ENCODE measurements around the gene TPK1. TPM values are rescaled to one million over a fixed set of nuclear protein-coding genes. Genes with fewer than 3 reads are reported as not detected.
A peak's percentile ranks its signal among the peaks of the same experiment; 100 is the strongest.

The TPK1 gene
- total RNA-seq, 1 donor from 2014 or later: 1.7 TPM

- H3K27me3 ChIP-seq: no peaks in the 10 kb centered on the region
- no peak overlapping the region for H3K4me3 ChIP-seq
- no peaks in the 10 kb centered on the region for H3K36me3 ChIP-seq
- TF ChIP-seq POLR2AphosphoS5 (IDR thresholded peaks at IDR 0.05; ENCODE audit: insufficient read depth in 1 of 2, low read depth in 1 of 2): no peak
- TF ChIP-seq CTCF (IDR thresholded peaks at IDR 0.05): no peak
- TF ChIP-seq POLR2A (IDR thresholded peaks at IDR 0.05): no peak
- H3K9me3 ChIP-seq: no peaks in the 10 kb centered on the region
- DNase-seq (ENCODE audit: extremely low spot score in 2 of 2): no peak
- H3K4me1 ChIP-seq: peaks cover 7% of the 10 kb centered on the region
- intact Hi-C loops (cut with DNase I): no loop called here
- H3K27ac ChIP-seq: no peak overlapping the region
These were observed 5.6 kb downstream of the TPK1 start for GRCh38 chr7:144830024-144830785.

- H3K4me3 ChIP-seq: no peak overlapping the region
- H3K9me3 ChIP-seq: no peaks in the 10 kb centered on the region
- TF ChIP-seq POLR2A (IDR thresholded peaks at IDR 0.05): no peak
- no peak for TF ChIP-seq POLR2AphosphoS5 (IDR thresholded peaks at IDR 0.05; ENCODE audit: insufficient read depth in 1 of 2, low read depth in 1 of 2)
- no peaks in the 10 kb centered on the region for H3K4me1 ChIP-seq
- no peaks in the 10 kb centered on the region for H3K27me3 ChIP-seq
- H3K27ac ChIP-seq: no peak overlapping the region
- no peak for DNase-seq (ENCODE audit: extremely low spot score in 2 of 2)
- H3K36me3 ChIP-seq: no peaks in the 10 kb centered on the region
- intact Hi-C loops (cut with DNase I): no loop called here
These were observed 8.2 kb downstream of the TPK1 start for GRCh38 chr7:144827621-144828020.

GRCh38 chr7:144826208-144826607 is 9.6 kb downstream of the TPK1 start:
- H3K9me3 ChIP-seq: no peaks in the 10 kb centered on the region
- H3K27ac ChIP-seq: no peak overlapping the region
- intact Hi-C loops (cut with DNase I): no loop called here
- no peaks in the 10 kb centered on the region for H3K27me3 ChIP-seq
- no peak overlapping the region for H3K4me3 ChIP-seq
- no peak for DNase-seq (ENCODE audit: extremely low spot score in 2 of 2)
- no peaks in the 10 kb centered on the region for H3K36me3 ChIP-seq
- TF ChIP-seq CTCF (IDR thresholded peaks at IDR 0.05) (no peak), POLR2A (IDR thresholded peaks at IDR 0.05) (no peak), POLR2AphosphoS5 (IDR thresholded peaks at IDR 0.05; ENCODE audit: insufficient read depth in 1 of 2, low read depth in 1 of 2) (no peak)
- H3K4me1 ChIP-seq: no peaks in the 10 kb centered on the region

GRCh38 chr7:144824360-144824759 is 11.5 kb downstream of the TPK1 start:
- no peaks in the 10 kb centered on the region for H3K4me1 ChIP-seq
- H3K4me3 ChIP-seq: no peak overlapping the region
- H3K27ac ChIP-seq: no peak overlapping the region
- H3K36me3 ChIP-seq: no peaks in the 10 kb centered on the region
- no peaks in the 10 kb centered on the region for H3K27me3 ChIP-seq
- H3K9me3 ChIP-seq: no peaks in the 10 kb centered on the region
- intact Hi-C loops (cut with DNase I): no loop called here
- no peak for DNase-seq (ENCODE audit: extremely low spot score in 2 of 2)
- no peak for TF ChIP-seq CTCF (IDR thresholded peaks at IDR 0.05)
- TF ChIP-seq POLR2AphosphoS5 (IDR thresholded peaks at IDR 0.05; ENCODE audit: insufficient read depth in 1 of 2, low read depth in 1 of 2): peak in 1 of 2 donors; percentile 29

- TF ChIP-seq CTCF (IDR thresholded peaks at IDR 0.05): no peak
- TF ChIP-seq POLR2AphosphoS5 (IDR thresholded peaks at IDR 0.05; ENCODE audit: insufficient read depth in 1 of 2, low read depth in 1 of 2): no peak
- no peaks in the 10 kb centered on the region for H3K9me3 ChIP-seq
- DNase-seq (ENCODE audit: extremely low spot score in 2 of 2): no peak
- no peaks in the 10 kb centered on the region for H3K36me3 ChIP-seq
- H3K27me3 ChIP-seq: no peaks in the 10 kb centered on the region
- no peak overlapping the region for H3K4me3 ChIP-seq
- intact Hi-C loops (cut with DNase I): no loop called here
- H3K4me1 ChIP-seq: no peaks in the 10 kb centered on the region
- no peak overlapping the region for H3K27ac ChIP-seq
These were observed 13.6 kb downstream of the TPK1 start for GRCh38 chr7:144822223-144822622.

All from vagina (tissue), 2 donors.